HG03135 (cell line): ENCODE results near the gene CHRM4.
"Not testable (repeated sequence)": the region's sequence is repeated elsewhere in the genome, so short reads cannot be mapped to it uniquely, and the experiment has no call there.

Experiments used
- ATAC-seq: cut with Tn5 transposase; IDR thresholded peaks from one replicate; pipeline ENCODE4 v1.9.1; 2021; ENCODE audit warnings: mild to moderate bottlenecking, moderate library complexity; ENCODE audit not compliant: unreplicated experiment

CHRM4 gene

DNA sequence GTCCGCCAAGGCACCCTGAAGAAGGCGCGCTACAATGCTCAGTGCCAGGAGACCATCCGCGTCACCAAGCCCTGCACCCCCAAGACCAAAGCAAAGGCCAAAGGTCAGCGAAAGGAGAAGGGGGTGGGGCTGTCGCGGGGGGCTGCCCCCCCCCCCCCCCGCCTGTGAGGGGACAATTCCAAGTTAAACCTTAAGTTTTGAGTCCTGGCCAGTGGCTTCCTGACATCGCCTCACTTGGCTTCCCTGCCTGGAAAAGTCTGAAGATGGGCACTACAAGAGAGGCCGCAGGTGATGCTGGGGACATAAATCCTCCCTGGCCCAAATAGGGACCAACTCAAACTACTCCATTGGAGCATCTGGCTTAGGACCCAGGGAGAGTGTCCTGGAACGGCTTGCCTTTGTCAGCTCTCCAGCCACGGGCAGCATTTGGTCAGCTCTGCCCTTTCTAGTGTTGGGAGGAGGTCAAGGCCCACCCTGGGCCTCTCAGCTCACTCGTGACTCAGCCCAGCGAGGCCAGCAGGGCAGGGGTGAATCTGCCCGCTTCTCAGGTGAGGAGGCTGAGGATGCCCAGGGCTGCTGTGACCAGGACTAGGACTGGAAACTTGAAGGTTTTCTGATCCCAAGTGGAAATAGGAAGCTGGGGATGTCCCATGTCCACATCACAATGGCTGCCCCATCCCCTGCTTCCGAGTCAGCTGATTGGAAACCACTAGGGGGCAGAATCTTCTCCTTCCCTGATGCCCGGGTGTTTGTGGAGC lies 8.8 kb downstream of the CHRM4 start:
- no peak for ATAC-seq

DNA sequence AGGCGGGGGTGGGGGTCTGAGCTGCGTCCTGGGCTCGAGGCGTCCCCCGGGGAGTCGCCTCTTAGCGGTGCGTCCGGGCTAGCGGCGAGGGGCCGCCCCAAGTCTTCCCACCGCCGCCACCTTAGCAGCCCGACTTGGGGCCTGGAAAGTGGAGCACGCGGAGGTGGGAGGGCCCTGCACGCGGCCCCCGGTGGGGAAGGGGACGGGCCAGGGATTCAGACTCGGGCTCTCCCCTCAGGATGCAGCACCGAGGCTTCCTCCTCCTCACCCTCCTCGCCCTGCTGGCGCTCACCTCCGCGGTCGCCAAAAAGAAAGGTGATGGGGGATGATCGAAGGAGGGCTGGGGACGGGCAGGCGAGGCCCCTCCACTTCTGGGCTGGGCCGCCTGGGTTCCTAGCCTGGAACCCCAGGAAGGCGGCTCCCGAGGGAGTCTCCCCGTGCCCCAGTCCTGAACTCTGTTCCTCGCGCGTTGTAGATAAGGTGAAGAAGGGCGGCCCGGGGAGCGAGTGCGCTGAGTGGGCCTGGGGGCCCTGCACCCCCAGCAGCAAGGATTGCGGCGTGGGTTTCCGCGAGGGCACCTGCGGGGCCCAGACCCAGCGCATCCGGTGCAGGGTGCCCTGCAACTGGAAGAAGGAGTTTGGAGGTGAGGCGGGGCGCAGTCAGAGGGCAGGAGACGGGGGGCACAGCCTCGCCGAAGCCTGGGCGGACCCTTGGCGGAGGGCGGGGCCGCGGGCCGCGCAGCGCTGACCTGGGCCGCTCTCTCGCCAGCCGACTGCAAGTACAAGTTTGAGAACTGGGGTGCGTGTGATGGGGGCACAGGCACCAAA lies 9.5 kb downstream of the CHRM4 start:
- ATAC-seq: no peak

DNA sequence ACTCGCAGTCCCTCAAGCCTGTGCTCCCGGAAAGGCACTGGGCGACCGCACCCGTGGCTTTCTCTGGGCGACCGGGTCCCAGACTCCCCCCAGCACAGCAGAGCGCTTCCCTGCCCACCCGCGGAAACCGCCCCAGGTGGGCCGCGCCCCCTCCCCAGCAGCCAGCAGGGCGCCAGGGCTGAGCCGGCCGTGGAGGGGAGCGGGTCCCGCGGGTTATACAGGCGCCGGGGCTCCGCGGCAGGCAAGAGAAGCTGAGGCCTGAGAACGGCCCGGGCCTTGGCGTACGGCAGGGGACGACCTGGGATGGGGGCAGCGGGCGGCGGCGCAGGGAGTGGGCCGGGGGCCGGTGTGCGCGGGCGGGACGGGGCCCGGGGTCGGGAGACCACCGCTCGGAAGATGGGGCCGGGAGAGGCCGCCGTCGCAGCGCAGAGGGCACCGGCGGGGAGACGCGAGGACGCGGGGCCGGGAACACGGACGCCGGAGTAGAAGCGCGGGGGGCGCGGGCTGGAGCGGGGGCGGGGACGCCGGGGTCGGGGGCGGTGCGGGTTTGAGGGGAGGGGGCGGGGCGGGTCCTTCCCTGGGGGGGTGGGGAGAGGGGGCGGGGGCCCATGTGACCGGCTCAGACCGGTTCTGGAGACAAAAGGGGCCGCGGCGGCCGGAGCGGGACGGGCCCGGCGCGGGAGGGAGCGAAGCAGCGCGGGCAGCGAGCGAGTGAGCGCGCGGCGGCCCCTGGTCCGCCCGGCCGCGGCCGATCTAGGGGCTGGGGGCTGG lies 10.3 kb downstream of the CHRM4 start, which contains the start of gene MDK:
Gene MDK (plus strand): TSS at position 622 of the 771 bp plus-strand sequence. CDS start 389 bp downstream, outside the sequence.
- no peak for ATAC-seq

DNA sequence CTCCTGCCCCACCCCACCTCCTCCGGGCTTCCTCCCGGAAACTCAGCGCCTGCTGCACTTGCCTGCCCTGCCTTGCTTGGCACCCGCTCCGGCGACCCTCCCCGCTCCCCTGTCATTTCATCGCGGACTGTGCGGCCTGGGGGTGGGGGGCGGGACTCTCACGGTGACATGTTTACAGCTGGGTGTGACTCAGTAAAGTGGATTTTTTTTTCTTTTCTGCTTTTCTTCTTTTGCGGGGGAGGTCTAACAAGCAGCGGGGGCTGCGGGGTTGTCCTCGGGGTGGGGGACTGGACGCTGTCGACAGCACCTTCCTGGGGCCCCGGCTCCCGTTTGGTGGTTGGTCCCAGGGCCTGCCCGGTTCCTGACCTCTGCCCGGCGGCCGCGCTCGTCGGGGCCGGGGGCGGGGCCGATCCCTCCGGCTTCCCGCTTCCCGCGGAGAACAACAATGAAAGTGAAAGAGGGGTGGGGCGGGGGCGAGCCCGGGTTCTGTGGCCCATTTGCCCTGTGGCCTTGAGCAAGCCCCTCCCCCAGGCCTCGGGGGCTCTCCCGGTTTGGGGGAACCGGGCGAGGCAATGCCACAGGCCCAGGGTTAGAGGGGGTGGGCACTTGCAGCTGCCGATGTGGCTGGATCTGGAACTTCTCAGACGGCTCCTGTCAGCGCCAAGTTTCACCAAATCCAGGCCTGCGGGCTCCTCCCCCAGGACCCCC lies 11.1 kb downstream of the CHRM4 start:
- ATAC-seq: no peak

DNA sequence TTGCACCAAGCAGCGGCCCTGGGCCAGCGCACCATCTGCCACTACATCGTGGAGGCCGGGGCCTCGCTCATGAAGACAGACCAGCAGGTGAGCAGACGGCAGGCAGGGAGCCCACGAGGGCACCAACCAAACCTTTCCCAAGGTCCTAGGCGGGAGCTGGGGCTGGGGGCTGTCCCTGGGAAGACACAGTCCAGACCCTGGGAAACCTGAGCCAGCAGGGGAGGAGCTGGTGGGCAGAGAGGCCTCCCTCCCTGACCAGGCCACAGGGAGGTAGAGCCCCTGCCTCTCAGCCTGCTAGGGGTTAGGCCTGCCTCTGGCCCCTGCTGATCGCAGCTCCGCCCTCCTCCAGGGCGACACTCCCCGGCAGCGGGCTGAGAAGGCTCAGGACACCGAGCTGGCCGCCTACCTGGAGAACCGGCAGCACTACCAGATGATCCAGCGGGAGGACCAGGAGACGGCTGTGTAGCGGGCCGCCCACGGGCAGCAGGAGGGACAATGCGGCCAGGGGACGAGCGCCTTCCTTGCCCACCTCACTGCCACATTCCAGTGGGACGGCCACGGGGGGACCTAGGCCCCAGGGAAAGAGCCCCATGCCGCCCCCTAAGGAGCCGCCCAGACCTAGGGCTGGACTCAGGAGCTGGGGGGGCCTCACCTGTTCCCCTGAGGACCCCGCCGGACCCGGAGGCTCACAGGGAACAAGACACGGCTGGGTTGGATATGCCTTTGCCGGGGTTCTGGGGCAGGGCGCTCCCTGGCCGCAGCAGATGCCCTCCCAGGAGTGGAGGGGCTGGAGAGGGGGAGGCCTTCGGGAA lies 11.9 kb downstream of the CHRM4 start:
- not testable (repeated sequence) for ATAC-seq

DNA sequence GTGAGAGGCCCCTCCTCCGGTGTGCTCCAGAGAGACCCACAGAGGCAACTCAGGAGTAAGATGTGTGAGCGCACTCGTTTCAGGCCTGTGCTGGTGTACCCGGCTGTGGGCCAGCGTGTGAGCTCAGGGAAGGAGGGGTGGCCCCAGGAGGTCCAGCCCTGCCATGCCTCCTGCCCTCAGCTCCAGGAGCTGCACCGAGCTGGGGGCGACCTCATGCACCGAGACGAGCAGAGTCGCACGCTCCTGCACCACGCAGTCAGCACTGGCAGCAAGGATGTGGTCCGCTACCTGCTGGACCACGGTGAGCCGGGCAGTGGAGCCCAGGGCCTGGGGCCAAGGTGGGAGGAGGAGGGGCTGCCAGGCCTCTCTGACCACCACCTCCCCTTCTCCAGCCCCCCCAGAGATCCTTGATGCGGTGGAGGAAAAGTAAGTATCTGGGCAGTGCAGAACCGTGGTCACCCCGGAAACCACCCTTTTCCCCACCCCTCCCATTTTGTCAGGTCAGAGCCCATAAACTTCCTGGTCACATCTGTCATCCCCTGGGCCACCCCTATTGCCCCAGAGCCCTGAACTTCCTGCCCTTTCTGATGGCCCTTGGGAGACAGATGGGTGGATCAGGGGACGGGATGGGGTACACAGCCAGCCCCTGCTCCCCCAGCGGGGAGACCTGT lies 12.6 kb downstream of the CHRM4 start:
- no peak for ATAC-seq

DNA sequence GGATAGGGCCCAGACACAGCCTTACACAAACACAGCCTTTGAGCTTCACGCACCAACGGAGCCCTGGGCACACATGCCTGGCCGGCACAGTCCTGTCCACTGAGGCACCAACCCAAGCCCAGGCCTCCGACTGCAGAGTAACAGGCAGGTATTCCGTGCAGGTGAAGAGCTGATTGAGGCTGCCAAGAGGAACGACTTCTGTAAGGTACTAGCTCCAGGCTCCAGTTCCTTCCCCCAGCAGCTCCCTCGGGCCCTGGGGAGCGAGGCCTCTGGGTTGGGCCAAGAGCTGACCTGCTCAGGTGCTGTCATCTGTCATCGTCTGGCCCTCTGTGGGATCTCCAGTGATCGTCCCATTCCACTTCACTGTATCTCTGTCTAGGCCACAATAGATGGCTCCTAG lies 13.3 kb downstream of the CHRM4 start:
- ATAC-seq: no peak

DNA sequence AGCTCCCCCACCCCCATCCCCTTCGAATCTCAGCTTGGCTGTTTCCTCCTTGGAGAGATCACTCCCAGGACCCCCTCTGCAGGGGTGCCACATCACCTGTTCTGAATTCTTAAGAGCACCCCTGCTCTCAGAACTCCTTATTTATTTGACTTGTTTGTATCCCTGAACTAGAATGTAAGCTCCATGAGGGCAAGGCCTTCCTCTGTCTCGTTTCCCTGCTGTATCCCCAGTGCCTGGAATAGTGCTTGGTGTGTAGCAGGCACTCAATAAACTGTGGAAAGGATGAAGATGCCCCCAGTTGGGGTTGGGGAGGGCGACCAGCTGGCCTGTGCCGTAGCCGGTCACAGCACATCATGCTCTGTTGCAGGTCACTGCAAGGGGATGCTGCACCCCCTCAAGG lies 13.7 kb downstream of the CHRM4 start:
- ATAC-seq: no peak

DNA sequence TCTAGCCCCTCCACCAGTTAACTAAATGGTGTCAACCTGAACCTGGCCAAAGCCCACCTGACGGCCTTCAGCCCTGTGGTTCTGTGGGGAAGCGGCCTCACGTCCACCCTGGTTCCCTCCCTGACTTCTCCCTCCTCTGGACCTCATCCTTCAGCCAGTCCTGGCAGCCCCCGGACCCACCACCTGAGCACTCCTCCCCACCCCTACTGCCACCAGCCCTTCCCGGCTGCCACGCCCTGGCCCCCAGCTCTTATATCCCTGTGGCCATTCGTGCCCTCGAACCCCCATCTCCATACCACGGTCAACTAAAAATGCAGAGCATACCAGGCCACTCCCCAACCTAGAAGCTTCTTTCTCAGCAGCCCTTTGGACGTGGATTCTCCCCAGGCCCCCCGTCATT lies 14.3 kb downstream of the CHRM4 start:
- ATAC-seq: no peak

DNA sequence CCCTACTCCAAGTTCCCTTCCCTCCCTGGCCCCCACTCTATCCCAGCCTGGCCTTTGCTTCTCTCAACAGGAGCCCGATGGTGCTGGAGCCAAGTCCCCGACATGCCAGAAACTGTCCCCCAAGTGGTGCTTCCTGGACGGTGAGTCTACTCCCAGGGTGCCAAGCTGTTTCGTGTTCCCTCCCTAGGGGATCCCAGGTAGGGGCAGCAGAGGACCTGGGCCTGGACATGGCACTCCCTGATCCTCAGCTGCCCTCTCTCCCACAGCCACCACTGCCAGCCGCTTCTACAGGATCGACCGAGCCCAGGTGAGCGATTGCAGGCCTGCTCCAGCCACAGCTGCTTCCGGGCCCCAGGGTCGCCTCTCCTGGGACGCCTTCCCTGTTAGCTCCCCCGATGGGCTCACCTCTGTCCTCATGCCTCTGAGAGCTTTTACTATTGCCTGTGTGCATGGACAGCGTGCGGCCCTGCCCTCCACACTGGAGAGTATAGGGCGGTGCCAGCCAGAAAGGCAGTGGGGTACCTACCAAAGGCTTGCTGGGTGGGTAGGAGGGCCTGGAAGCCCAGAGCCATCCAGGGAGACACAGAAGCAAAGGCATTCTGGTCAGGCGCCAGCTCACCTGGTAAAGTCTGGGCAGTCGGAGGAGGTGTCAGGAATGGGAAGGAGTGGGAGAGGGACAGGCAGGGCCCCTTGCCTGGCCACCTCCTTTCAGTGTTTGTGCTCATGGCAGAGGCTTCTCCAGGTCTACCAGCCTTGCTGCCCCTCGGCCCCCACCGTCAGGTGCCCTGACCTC lies 15.1 kb downstream of the CHRM4 start:
- ATAC-seq: no peak

DNA sequence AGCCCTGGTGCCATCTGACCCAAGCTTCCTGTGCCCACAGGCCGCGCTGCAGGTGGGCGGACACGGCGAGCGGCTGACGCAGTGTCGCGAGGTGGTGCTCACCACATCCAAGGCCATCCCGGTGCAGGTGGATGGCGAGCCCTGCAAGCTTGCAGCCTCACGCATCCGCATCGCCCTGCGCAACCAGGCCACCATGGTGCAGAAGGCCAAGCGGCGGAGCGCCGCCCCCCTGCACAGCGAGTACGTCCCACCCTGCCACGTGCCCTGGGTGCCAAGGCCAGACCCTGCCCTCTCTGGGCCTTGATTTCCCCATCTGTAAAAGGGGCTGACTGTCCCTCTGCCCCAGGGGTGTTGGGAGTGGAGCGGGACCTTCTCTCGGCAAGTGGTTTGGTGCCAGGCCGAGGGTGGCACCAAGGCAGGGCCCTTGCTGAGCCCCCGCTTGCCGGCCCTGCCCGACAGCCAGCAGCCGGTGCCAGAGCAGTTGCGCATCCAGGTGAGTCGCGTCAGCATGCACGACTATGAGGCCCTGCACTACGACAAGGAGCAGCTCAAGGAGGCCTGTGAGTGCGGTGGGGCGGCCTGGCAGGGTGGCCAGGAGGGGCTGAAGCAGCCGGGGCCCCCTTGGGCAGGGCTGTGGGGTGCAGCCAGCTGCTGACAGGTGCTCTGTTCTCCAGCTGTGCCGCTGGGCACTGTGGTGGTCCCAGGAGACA lies 16.0 kb downstream of the CHRM4 start:
- no peak for ATAC-seq

DNA sequence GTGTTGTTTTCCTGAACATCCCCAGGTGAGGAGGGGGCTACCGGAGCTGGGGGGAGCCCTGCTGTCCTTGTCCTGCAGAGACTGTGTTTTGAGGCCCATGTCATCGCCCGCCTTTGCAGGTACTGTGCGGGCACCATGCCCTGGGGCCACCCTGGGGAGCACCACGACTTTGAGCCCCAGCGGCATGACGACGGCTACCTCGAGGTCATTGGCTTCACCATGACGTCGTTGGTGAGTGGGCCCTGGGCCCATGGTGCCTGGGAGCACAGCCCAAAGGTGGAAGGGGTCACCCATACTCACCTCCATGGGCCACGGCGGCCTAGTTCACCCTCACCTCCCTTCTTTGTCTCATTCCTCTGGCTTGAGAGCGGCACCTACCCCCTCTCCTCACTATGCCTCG lies 16.8 kb downstream of the CHRM4 start:
- no peak for ATAC-seq

DNA sequence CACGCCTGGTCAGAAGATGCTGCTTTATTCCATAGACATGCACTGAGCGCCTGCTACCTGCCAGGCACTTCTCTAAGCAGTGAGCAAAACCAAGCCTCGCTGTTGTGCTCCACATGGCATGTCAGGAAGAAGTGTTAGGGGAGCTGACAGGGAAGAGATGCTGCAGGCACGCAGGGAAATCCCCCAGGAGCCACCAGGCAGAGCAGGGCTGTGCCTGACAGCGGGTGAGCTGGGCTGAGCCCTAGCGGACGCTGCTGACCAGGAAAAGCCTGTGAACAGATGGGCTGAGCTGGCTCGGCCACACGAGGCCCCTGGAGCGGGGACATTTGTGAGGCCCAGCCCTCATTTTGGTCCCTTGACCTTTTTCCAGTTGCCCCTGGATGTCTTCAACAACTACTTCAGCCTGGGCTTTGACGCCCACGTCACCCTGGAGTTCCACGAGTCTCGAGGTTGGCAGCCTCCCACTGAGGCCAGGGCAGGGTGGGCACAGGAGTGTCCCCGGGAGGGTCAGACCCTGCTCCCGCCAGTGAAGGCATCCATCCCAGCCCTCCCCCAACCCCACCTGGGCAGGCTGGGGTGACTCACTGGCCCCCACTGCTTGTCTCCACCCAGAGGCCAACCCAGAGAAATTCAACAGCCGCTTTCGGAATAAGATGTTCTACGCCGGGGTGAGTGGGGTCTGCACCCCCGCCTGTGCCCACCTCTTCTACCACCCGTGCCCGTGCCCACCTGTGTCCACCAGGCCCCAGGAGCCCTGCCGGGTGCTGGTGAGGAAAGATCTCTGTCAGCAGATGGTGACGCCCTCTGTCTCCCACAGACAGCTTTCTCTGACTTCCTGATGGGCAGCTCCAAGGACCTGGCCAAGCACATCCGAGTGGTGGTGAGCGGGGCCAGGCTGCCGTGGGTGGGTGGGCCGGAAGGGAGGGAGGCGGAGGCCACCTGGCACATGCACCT lies 17.5 kb downstream of the CHRM4 start:
- no peak for ATAC-seq

DNA sequence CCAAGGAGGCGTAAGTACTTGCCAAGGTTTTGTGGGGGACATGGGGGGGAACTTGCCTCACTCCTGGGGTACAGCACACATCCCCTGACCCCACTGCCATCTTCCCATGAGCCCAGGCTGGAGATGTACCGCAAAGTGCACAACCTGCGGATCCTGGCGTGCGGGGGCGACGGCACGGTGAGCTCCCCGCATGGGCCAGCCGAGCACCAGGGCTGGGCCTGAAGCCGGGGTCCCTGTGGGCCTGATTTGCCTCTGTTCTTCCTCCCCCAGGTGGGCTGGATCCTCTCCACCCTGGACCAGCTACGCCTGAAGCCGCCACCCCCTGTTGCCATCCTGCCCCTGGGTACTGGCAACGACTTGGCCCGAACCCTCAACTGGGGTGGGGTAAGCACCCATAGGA lies 19.1 kb downstream of the CHRM4 start:
- not testable (repeated sequence) for ATAC-seq

DNA sequence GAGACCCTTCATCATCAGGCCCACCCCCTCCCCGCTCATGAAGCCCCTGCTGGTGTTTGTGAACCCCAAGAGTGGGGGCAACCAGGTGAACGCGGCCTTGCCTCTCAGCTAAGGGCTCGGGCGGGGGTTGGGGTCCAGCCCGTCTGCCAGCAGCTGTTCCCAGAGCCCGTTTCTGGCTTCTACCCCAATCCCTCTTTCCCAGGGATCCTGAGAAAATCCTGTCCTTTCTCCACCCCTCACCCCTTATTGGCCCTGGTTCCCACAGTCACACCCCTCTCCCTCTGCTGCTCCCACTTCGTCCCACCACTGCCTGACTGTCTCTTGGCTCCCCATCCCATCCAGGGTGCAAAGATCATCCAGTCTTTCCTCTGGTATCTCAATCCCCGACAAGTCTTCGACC lies 19.5 kb downstream of the CHRM4 start:
- ATAC-seq: no peak

DNA sequence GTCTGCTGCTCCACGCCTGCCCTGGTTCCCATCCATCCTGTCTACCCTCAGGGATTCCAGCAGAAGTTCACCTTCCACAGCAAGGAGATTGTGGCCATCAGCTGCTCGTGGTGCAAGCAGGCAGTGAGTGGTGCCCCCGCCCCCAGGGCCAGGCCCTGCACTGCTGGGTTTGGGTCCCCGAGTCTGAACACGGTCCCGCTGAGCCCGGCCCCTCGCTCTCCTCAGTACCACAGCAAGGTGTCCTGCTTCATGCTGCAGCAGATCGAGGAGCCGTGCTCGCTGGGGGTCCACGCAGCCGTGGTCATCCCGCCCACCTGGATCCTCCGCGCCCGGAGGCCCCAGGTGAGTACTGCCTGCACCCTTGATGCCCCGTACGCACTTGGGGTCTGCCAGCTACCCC lies 20.3 kb downstream of the CHRM4 start:
- not testable (repeated sequence) for ATAC-seq

DNA sequence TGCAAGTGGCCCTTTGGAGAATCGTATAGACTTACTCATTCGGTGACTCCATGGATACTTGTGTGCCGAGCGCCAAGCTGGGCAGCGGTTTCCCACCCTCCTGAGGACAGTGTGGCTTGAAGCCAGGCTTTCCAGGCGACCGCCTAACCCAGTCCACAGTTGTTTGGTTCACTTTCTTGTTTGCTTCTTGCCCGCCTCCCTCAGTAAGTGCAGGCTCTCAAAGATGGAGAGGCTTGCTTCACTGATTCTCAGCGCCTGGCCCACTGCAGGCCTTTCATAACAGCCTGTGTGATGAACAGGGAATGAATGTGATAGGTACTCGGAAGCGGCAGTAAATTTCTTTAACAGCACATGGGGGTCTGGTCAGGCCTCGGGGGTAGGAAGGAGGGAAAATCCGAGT lies 21.3 kb downstream of the CHRM4 start:
- ATAC-seq: no peak
